K562 (cell line): Measurements from ENCODE around the gene CREB3L2. TPM values are rescaled to one million over a fixed set of nuclear protein-coding genes. Genes with fewer than 3 reads are reported as not detected.

Source experiments
- E2F3 ChIP-seq: fragments of 250-450 bp; sonication (Bioruptor Pico); IDR thresholded peaks from 2 replicates; pipeline ENCODE4 v1.4.0; 2020; ENCODE audit warnings: mild to moderate bottlenecking
- EHMT2 ChIP-seq: fragments of 450-650 bp; IDR thresholded peaks from 2 replicates; pipeline ENCODE4 v1.6.1; 2018; ENCODE audit warnings: antibody characterized with exemption
- EWSR1 ChIP-seq: fragments of 450-650 bp; IDR thresholded peaks from 2 replicates; pipeline ENCODE4 v1.6.1; 2018; ENCODE audit warnings: borderline replicate concordance, mild to moderate bottlenecking, low read depth, moderate library complexity; ENCODE audit not compliant: partially characterized antibody
- HEY1 ChIP-seq: fragments of 250-450 bp; sonication (Bioruptor Pico); IDR thresholded peaks from 2 replicates; pipeline ENCODE4 v1.5.0; 2020; ENCODE audit warnings: mild to moderate bottlenecking, moderate library complexity, borderline replicate concordance
- LCOR ChIP-seq: sonication (generic); formaldehyde crosslinking; IDR thresholded peaks from 2 replicates; pipeline ENCODE4 v1.8.0; 2022; ENCODE audit warnings: mild to moderate bottlenecking, missing genetic modification reagents
- NCOR1 ChIP-seq: fragments of 450-650 bp; IDR thresholded peaks from 2 replicates; pipeline ENCODE4 v1.6.1; 2016; ENCODE audit warnings: mild to moderate bottlenecking, moderate library complexity
- POLR2A ChIP-seq: fragments of 450-650 bp; conservative IDR thresholded peaks from 2 replicates; pipeline ENCODE4 v1.6.1; 2016
- POLR2H ChIP-seq: IDR thresholded peaks from 2 replicates; pipeline ENCODE4 v1.6.1; 2016; ENCODE audit warnings: missing genetic modification characterization, low read depth, mild to moderate bottlenecking, control low read depth, missing compliant biosample characterization, moderate library complexity
- ZKSCAN8 ChIP-seq: fragments of 200-800 bp; sonication (Bioruptor generic); IDR thresholded peaks from 2 replicates; pipeline ENCODE4 v1.6.1; 2016; ENCODE audit warnings: missing genetic modification characterization, missing compliant biosample characterization
- ZNF274 ChIP-seq: IDR thresholded peaks from 2 replicates; pipeline ENCODE4 v1.6.1; 2011; ENCODE audit warnings: low read depth, mild to moderate bottlenecking, low read length, moderate library complexity, borderline replicate concordance
- ZNF445 ChIP-seq: fragments of 250-450 bp; sonication (Bioruptor Pico); IDR thresholded peaks from 2 replicates; pipeline ENCODE4 v1.4.0; 2020; ENCODE audit warnings: low read depth, mild to moderate bottlenecking, moderate library complexity
- ZNF518B ChIP-seq: fragments of 250-450 bp; sonication (Bioruptor Pico); IDR thresholded peaks from 2 replicates; pipeline ENCODE4 v1.5.0; 2021; ENCODE audit warnings: mild to moderate bottlenecking, moderate library complexity
- ZNF830 ChIP-seq: fragments of 250-450 bp; sonication (Bioruptor Pico); IDR thresholded peaks from 2 replicates; pipeline ENCODE4 v1.5.0; 2021; ENCODE audit warnings: mild to moderate bottlenecking
- polyA plus RNA-seq, 8 experiments: library from polyadenylated mRNA; depleted of rRNA in 4 of 8; stranded (reverse) in 5 of 8; unstranded in 3 of 8; fragments of >200 nt; fragmentation: Nextera tagmentation in 2 of 8; fragmentation: Illumina TruSeq in 1 of 8; extraction: Ambion mirVana in 2 of 8; extraction: Trizol in 1 of 8; gene quantifications; 2 replicates each; pipeline versions ENCODE4 v1.2.1 to v1.2.3, GENCODE V29; 2011 to 2014; ENCODE audit warnings: inconsistent platforms in 1 of 8, missing spikeins in 1 of 8
- total RNA-seq, 7 experiments: library from RNA; depleted of rRNA in 6 of 7; stranded (reverse); fragments of >200 nt in 6 of 7; fragmentation: Illumina TruSeq in 2 of 7; extraction: Trizol in 2 of 7; gene quantifications; 2 replicates each; pipeline versions ENCODE4 v1.2.1 to v1.2.3, GENCODE V29; 2011 to 2021; ENCODE audit warnings: low replicate concordance in 1 of 7
- TF ChIP-seq, protein P1 (sequence below), 2 experiments: fragments of 450-650 bp in 1 of 2; IDR thresholded peaks; 2 replicates each; pipeline ENCODE4 v1.6.1; 2011 to 2017; ENCODE audit warnings: low read depth in 2 of 2, antibody characterized with exemption in 1 of 2, borderline replicate concordance in 1 of 2, low read length in 1 of 2, mild to moderate bottlenecking in 1 of 2, mixed read lengths in 1 of 2; ENCODE audit not compliant: control insufficient read depth in 1 of 2
- TF ChIP-seq, protein P2 (sequence below): fragments of 450-650 bp; IDR thresholded peaks from 2 replicates; pipeline ENCODE4 v1.6.1; 2018; ENCODE audit not compliant: partially characterized antibody

Gene CREB3L2
- total and polyA plus RNA-seq, 9 of the 15 experiments (the other 6 are each of a cell fraction or from before 2014, with no cell fraction given): 7.1 to 45.6 (median 15.8) TPM

DNA sequence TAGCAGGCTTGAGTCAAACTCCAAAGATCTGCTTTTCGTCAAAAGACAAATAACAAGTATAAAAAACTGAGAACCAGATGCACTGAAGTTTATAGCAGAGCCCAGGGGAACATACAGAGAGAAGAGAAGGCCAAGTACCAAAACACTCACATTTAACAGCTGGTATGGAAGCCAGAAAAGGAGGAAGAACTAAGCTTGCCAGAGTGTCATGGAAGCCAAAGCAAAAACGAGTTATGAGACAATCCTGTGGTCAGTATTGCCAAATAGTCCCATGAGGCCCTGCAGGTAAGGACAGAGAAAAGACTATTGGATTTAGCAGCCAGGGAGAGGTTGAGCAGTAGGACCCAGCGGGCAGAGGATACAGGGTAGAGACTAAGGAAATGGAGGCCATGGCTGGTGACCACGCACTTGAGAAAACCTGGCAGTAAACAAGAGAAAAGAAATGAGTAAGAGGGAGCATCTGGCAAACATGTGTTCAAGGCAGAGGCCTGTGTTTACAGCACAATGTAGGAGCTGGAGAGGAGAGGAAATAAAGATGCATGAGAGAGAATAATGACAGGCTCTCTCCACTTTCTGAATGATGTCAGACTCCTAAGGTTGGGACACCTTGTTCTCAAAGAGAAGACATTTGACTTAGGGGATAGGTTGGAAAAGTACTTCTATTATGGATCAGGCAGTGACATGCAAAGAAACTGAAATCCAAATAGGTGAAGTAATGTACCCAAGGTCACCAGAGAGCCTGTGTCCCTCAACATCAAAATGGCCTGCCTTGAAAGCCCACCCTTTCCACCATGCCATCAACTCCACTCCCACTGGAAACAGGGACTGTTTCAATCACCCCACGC, 9.1 kb downstream of the CREB3L2 start (continued):
- no peak for TF ChIP-seq NCOR1
- no peak for TF ChIP-seq POLR2H
- 0 out of 2 replicates have a peak, but pooled peaks have one; percentile 15 for TF ChIP-seq LCOR
- no peak for TF ChIP-seq E2F3 (CRISPR knock-in tag)
- no peak for TF ChIP-seq ZNF274
- peak; percentile 73; the same call in 1 of the 2 replicates for TF ChIP-seq HEY1 (CRISPR knock-in tag)
- no peak; the same call in 1 of the 2 replicates for TF ChIP-seq EHMT2
- TF ChIP-seq ZNF445 (CRISPR knock-in tag): no peak
- TF ChIP-seq, protein P1, sequence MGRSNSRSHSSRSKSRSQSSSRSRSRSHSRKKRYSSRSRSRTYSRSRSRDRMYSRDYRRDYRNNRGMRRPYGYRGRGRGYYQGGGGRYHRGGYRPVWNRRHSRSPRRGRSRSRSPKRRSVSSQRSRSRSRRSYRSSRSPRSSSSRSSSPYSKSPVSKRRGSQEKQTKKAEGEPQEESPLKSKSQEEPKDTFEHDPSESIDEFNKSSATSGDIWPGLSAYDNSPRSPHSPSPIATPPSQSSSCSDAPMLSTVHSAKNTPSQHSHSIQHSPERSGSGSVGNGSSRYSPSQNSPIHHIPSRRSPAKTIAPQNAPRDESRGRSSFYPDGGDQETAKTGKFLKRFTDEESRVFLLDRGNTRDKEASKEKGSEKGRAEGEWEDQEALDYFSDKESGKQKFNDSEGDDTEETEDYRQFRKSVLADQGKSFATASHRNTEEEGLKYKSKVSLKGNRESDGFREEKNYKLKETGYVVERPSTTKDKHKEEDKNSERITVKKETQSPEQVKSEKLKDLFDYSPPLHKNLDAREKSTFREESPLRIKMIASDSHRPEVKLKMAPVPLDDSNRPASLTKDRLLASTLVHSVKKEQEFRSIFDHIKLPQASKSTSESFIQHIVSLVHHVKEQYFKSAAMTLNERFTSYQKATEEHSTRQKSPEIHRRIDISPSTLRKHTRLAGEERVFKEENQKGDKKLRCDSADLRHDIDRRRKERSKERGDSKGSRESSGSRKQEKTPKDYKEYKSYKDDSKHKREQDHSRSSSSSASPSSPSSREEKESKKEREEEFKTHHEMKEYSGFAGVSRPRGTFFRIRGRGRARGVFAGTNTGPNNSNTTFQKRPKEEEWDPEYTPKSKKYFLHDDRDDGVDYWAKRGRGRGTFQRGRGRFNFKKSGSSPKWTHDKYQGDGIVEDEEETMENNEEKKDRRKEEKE (IDR thresholded peaks at IDR 0.05; ENCODE audit: borderline replicate concordance in 1 of 2, control insufficient read depth in 1 of 2, low read depth in 2 of 2, low read length in 1 of 2): no peak
- TF ChIP-seq ZNF518B: no peak
- TF ChIP-seq ZKSCAN8 (CRISPR knock-in tag): peak; percentile 75; the same call in 1 of the 2 replicates
- TF ChIP-seq ZNF830: 0 out of 2 replicates have a peak, but pooled peaks have one; percentile 20
- TF ChIP-seq, protein P2, sequence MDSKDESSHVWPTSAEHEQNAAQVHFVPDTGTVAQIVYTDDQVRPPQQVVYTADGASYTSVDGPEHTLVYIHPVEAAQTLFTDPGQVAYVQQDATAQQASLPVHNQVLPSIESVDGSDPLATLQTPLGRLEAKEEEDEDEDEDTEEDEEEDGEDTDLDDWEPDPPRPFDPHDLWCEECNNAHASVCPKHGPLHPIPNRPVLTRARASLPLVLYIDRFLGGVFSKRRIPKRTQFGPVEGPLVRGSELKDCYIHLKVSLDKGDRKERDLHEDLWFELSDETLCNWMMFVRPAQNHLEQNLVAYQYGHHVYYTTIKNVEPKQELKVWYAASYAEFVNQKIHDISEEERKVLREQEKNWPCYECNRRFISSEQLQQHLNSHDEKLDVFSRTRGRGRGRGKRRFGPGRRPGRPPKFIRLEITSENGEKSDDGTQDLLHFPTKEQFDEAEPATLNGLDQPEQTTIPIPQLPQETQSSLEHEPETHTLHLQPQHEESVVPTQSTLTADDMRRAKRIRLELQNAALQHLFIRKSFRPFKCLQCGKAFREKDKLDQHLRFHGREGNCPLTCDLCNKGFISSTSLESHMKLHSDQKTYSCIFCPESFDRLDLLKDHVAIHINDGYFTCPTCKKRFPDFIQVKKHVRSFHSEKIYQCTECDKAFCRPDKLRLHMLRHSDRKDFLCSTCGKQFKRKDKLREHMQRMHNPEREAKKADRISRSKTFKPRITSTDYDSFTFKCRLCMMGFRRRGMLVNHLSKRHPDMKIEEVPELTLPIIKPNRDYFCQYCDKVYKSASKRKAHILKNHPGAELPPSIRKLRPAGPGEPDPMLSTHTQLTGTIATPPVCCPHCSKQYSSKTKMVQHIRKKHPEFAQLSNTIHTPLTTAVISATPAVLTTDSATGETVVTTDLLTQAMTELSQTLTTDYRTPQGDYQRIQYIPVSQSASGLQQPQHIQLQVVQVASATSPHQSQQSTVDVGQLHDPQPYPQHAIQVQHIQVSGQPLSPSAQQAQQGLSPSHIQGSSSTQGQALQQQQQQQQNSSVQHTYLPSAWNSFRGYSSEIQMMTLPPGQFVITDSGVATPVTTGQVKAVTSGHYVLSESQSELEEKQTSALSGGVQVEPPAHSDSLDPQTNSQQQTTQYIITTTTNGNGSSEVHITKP: no peak
- no peak for TF ChIP-seq EWSR1
- no peak for TF ChIP-seq POLR2A
